GM18526 (cell line): Measurements from ENCODE around the gene NOS1AP.

ENCODE experiments used
- POLR2A ChIP-seq: IDR thresholded peaks from 3 replicates; pipeline ENCODE4 v1.6.1; 2011; ENCODE audit not compliant: insufficient read length; ENCODE audit errors: extremely low read depth

Gene NOS1AP

GRCh38 chr1:162219461-162219860 is 150.0 kb downstream of the NOS1AP start:
- no peak for TF ChIP-seq POLR2A

DNA sequence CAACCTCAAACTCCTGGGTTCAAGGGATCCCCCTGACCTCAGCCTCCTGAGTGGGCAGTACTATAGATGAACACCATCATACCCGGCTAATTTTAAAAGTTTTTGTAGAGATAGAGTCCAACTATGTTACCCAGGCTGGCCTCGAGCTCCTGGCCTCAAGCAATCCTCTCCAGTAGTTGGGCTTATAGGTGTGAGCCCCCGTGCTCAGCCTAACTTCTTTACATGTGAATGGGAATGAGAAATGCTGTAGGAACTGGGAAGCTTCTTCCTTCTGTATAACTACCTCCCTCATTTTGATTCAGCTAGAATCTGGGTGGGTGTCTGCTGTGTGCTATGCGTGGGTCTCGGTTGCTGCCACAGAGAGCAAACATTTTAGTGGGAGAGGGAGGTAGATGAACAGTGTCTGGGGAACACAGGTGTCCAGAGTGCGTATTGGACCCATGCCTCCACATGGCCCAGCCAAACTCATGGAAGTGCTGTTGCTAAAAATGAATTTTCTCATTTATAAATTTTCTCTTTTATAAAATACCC is 150.6 kb downstream of the NOS1AP start:
- TF ChIP-seq POLR2A: no peak

DNA sequence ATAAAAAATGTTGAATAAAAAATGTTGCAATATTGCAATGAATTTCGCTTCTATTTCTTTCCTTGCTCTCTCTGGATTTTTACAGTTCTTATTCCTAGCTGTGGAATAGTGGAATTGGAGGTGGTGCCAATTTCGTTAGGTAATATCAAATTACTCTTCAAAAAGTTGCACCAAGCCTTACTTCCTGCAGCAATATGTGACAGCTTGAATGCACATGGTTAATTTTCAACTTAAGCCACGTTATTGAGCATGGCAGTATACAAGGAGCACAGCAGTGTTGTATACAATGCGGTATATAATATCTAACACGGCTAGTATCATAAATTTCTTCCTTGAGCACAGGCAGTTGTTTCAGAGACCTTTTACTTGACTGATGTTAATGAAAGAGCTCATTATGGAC is 152.5 kb downstream of the NOS1AP start:
- TF ChIP-seq POLR2A: no peak

- no peak for TF ChIP-seq POLR2A
Observed at GRCh38 chr1:162222730-162223129, 153.2 kb downstream of the NOS1AP start.

GRCh38 chr1:162223488-162223887 is 154.0 kb downstream of the NOS1AP start:
- no peak for TF ChIP-seq POLR2A

- no peak for TF ChIP-seq POLR2A
Observed at GRCh38 chr1:162224267-162224666, 154.8 kb downstream of the NOS1AP start.

GRCh38 chr1:162228586-162228985 is 159.1 kb downstream of the NOS1AP start:
- no peak for TF ChIP-seq POLR2A

- TF ChIP-seq POLR2A: no peak
Observed at GRCh38 chr1:162229549-162229948, 160.1 kb downstream of the NOS1AP start.

DNA sequence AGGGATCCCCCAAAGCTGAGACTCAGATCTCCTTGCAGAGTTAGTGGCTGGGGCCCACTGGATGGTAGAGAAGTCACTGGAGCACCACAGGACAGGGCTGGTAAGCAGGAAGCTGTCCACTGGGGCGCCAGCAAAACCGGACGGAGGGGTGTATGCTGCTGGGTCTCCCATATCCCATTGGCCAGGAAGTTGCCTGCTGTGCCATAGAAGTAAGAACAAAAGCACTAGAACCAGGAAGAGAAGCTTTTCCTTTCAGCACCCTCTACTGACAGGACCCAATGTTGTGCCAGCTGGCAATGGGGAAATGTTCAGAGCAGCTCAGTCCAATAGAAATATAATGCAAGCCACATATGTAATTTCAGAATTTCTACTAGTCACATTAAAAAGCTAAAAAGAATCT is 160.6 kb downstream of the NOS1AP start:
- no peak for TF ChIP-seq POLR2A

GRCh38 chr1:162230517-162230916 is 161.0 kb downstream of the NOS1AP start:
- no peak for TF ChIP-seq POLR2A

- no peak for TF ChIP-seq POLR2A
Observed at GRCh38 chr1:162232034-162232711, 162.7 kb downstream of the NOS1AP start.

GRCh38 chr1:162233066-162233465 is 163.6 kb downstream of the NOS1AP start:
- no peak for TF ChIP-seq POLR2A

DNA sequence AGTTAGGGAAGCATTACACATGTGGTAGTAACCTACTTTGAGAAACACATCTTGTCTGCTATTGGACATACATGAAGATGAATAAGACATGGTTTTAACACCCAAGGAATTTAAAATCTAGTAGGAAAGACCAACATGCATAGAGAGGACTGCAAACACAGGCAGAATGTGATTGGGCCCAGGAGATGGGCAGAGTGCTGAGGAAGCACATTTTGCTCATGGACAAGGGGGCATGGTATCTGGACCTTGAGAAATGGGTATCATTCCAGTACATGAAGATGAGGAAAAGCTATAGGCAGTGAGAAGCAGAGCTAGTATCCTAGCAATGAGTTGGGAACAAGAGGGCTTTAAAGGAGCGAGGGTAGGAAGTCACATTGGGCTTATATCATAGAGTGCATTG is 164.4 kb downstream of the NOS1AP start:
- TF ChIP-seq POLR2A: no peak

GRCh38 chr1:162234571-162234970 is 165.1 kb downstream of the NOS1AP start:
- TF ChIP-seq POLR2A: no peak

- TF ChIP-seq POLR2A: no peak
Observed at GRCh38 chr1:162235241-162235800, 165.8 kb downstream of the NOS1AP start.

GRCh38 chr1:162236201-162236600 is 166.7 kb downstream of the NOS1AP start:
- TF ChIP-seq POLR2A: no peak

DNA sequence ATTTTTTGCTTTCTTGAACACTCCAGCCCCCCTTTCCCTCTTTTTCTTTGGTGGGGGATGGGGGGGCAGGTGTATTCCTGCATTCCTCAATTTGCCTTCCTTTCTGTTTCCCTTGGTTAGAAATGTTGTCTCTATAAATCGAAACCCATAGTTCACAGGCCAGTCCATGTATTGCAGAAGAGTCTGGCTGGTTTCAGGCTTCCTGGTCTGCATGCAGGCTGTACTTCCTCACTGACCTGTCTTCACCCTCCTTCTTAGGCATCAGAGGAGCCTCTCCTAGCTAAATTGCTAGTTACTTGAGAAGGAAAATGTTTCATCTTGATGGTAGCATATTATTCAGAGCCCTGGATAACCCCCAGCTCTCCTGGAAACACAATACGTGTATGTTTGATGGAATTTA is 167.1 kb downstream of the NOS1AP start:
- TF ChIP-seq POLR2A: no peak

- TF ChIP-seq POLR2A: no peak
Observed at GRCh38 chr1:162240577-162240976, 171.1 kb downstream of the NOS1AP start.

- no peak for TF ChIP-seq POLR2A
Observed at GRCh38 chr1:162242804-162243203, 173.3 kb downstream of the NOS1AP start.
